Tibial nerve (tissue), 4 donors: Measurements from ENCODE around the gene L3HYPDH.

Experiments
- EP300 ChIP-seq, 2 donors: sonication (generic); formaldehyde crosslinking; IDR thresholded peaks; one replicate each; pipeline ENCODE4 v1.6.1; 2017; ENCODE audit warnings: antibody characterized with exemption in 2 of 2, mild to moderate bottlenecking in 1 of 2
- POLR2A ChIP-seq, 2 donors: fragments of 450-650 bp; IDR thresholded peaks; one replicate each; pipeline ENCODE4 v1.6.1; 2017; ENCODE audit warnings: antibody characterized with exemption in 2 of 2, mild to moderate bottlenecking in 2 of 2, moderate library complexity in 2 of 2
- TF ChIP-seq, protein P1 (sequence below), 5 experiments: fragments of 200-600 bp in 3 of 5; fragments of 450-650 bp in 2 of 5; sonication (generic) in 3 of 5; IDR thresholded peaks; one replicate each; pipeline ENCODE4 v1.5.1; 2016 to 2019; ENCODE audit warnings: antibody characterized with exemption in 5 of 5, mild to moderate bottlenecking in 3 of 5, moderate library complexity in 2 of 5

GRCh38 chr14:59461891-59462290 is 22.3 kb downstream of the L3HYPDH start:
- TF ChIP-seq POLR2A (IDR thresholded peaks at IDR 0.05) = no peak
- TF ChIP-seq, protein P1, sequence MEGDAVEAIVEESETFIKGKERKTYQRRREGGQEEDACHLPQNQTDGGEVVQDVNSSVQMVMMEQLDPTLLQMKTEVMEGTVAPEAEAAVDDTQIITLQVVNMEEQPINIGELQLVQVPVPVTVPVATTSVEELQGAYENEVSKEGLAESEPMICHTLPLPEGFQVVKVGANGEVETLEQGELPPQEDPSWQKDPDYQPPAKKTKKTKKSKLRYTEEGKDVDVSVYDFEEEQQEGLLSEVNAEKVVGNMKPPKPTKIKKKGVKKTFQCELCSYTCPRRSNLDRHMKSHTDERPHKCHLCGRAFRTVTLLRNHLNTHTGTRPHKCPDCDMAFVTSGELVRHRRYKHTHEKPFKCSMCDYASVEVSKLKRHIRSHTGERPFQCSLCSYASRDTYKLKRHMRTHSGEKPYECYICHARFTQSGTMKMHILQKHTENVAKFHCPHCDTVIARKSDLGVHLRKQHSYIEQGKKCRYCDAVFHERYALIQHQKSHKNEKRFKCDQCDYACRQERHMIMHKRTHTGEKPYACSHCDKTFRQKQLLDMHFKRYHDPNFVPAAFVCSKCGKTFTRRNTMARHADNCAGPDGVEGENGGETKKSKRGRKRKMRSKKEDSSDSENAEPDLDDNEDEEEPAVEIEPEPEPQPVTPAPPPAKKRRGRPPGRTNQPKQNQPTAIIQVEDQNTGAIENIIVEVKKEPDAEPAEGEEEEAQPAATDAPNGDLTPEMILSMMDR (IDR thresholded peaks at IDR 0.05) = no peak
- no peak for TF ChIP-seq EP300 (IDR thresholded peaks at IDR 0.05)
